Motor neuron (in vitro differentiated cells): ENCODE data around the gene SLC25A22. TPM values are rescaled to one million over a fixed set of nuclear protein-coding genes. Genes with fewer than 3 reads are reported as not detected.

Experiments used
- ATAC-seq, 8 experiments: fragments of 200-7000 bp; cut with Tn5 transposase; replicated peaks in 6 of 8; 2 replicates each; pipeline ENCODE4 v1.8.0; 2021; ENCODE audit warnings: mild to moderate bottlenecking in 8 of 8, moderate library complexity in 8 of 8
- H3K27ac ChIP-seq, 2 donors: fragments of 250-450 bp; sonication (Bioruptor Pico); 2 replicates each; pipeline ENCODE4 v1.9.0; 2021; ENCODE audit warnings: antibody characterized with exemption in 2 of 2, mild to moderate bottlenecking in 2 of 2, moderate library complexity in 1 of 2
- H3K4me1 ChIP-seq, 2 donors: fragments of 250-450 bp; sonication (Bioruptor Pico); replicated peaks in 1 of 2; 2 replicates each; pipeline ENCODE4 v1.6.1; 2021; ENCODE audit warnings: antibody characterized with exemption in 2 of 2, mild to moderate bottlenecking in 2 of 2, moderate library complexity in 1 of 2
- H3K4me3 ChIP-seq, 5 donors: fragments of 250-450 bp; sonication (Bioruptor Pico); 2 replicates each; pipeline ENCODE4 v1.9.0; 2021; ENCODE audit warnings: antibody characterized with exemption in 5 of 5, mild to moderate bottlenecking in 5 of 5, moderate library complexity in 4 of 5
- WGBS, 10 experiments: fragments of 450-650 bp; shearing (Covaris generic); methylation state at CpG; one replicate each; pipeline ENCODE4 v1.0.0; 2022; 5-methylcytosine and 5-hydroxymethylcytosine counted together
- in situ Hi-C, 9 experiments: fragments of 400-800 bp; cut with MboI; loops; one replicate each; pipeline ENCODE4 v1.15.0; 2021; ENCODE audit warnings: low sequenced_read_pairs in 9 of 9, low pct_unique_long_range_greater_than_20kb in 2 of 9; ENCODE audit not compliant: unreplicated experiment in 9 of 9
- total RNA-seq, 8 experiments: library from RNA; unstranded; fragments of 300-600 nt; gene quantifications; 2 replicates each; pipeline versions ENCODE4 v1.2.3 to v1.2.4, GENCODE V29; 2022

SLC25A22 gene
- 10 to 100 TPM; 21.4 to 45.6 (median 31.7) TPM for total RNA-seq

GRCh38 chr11:798093-798713 lies at the start of gene SLC25A22:
SLC25A22 (minus strand) TSS chr11:798281; CDS start chr11:795006, 3,275 bp downstream.
- in situ Hi-C loops: no loop called here
- Histone ChIP-seq H3K27ac (peak within 1 kb of the TSS; percentile 95 to 97), H3K4me1 (peaks cover 23 to 28% of the 10 kb centered on the region in 2 donors), H3K4me3 (peak within 1 kb of the TSS; percentile 54 to 79 (median 61))
- WGBS, 10 experiments: 0 to 11% (median 3%) methylated on average over 1 to 5 of the region's 69 CpGs; no CpG with 5 or more reads in 7 of the 10 experiments
- peak; percentile 31 to 64 (median 39) for ATAC-seq

DNA sequence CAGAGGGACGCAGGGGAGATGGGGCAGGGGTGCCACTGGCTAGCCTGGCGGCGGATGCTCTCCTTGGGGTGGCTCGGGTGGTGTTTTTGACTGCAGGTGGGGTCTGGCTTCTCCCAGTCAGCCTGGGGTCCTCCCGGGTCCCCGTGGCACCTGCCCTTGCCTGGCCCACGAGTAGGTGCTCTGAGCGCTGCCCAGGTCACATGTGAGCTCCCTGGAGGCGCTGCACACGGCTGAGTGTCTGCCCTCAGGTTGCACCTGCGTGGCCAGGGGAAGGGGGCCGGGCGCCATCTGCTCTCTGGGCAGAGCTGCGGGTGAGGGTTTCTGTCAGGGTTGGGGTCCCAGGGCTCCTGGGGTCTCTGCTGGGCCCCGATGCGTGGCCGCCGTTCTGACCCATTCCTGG lies 49.8 kb upstream of the SLC25A22 start:
- Histone ChIP-seq H3K27ac (no peak overlapping the region), H3K4me3 (no peak overlapping the region), H3K4me1 (peaks cover 58 to 61% of the 10 kb centered on the region in 2 donors)
- ATAC-seq: no peak
- in situ Hi-C loops: no loop called here
- 72 to 97% methylated on average over 5 to 6 of the region's 18 CpGs; no CpG with 5 or more reads in 8 of the 10 experiments for WGBS, 10 experiments

DNA sequence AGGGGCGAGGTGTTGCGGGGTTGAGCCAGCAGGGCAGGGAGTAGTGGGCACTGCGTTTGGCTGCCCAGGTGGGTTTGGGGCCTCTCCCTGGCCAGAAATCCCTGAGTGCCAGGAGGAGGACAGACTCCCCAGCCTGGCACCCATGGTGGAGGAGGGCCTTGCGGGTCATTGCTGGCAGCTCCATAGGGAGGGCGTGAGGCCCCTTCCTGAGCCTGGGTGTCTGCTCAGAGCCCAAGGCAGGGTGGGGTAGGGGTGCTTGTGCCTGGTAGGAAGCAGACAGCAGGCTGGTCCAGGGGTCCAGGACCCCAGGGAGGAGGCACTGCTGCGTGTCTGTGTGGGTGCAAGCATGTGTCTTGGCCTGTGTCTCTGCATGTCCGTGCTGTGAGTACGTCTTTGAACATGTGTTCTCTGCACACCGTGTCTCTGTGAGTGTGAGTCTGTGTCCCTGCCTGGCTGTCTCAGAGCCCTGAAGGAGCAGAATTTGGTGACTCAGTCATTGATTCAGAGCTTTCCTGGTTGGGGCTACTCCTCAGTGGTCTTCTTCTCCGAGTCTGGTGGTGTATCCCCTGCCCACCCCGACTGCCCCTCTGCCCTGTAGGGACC lies 48.5 kb upstream of the SLC25A22 start:
- H3K4me3 ChIP-seq: no peak overlapping the region
- no peak for ATAC-seq
- in situ Hi-C loops: no loop called here
- H3K4me1 ChIP-seq: peaks cover 46 to 49% of the 10 kb centered on the region in 2 donors
- WGBS, 10 experiments: 33 to 100% (median 91%) methylated on average over 1 to 4 of the region's 11 CpGs; no CpG with 5 or more reads in 2 of the 10 experiments
- no peak overlapping the region for H3K27ac ChIP-seq

GRCh38 chr11:845872-846495 lies 47.9 kb upstream of the SLC25A22 start:
- Histone ChIP-seq H3K4me3 (no peak overlapping the region), H3K27ac (no peak overlapping the region), H3K4me1 (peaks cover 46 to 49% of the 10 kb centered on the region in 2 donors)
- in situ Hi-C loops: no loop called here
- ATAC-seq: peak in 1 of 8 experiments; percentile 0
- WGBS, 10 experiments: 48 to 80% (median 61%) methylated on average over 1 to 3 of the region's 8 CpGs; no CpG with 5 or more reads in 6 of the 10 experiments

DNA sequence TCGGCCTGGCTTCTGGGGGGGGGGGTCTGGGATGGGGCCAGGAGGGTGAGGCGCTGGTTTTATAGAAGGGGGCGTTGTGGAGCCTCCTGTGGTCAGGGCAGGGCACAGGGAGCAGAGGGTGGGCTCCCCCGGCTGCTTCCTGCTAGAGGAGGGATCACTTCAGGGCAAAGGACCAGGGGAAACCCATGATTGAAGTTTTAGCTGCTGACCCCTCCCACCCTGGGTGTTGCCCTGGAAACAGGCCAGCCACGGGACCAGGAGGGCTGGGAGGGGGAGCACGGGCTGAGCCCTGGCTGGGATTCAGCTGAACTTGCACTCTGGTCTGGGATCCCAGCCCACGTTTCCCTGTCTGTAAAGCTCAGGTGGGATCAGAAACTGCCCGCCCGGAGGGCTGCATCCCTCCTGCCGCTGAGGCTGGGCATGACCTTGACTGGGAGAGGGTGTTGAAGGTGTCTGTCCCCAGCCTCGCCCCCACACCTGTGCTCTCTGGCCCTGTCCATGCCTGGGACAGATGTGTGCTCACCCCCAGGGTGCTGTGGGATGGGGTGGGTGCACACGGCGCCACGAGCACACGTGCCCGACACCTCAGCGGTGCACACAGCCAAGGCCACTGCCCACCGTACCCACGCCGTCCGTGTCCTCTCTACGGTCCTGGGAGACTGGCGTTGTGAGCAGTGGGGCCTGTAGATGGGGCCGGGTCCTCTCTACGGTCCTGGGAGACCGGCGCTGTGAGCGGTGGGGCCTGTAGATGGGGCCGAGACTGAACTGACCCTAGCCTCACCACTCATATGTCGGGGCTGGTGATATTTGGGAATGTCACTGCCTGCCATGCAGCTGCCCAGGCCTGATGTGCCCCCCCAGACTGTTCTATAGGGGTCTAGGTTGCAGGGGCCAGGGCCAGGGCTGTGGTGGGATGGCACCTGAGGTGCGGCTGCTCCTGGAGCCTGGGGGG lies 46.9 kb upstream of the SLC25A22 start:
- Histone ChIP-seq H3K4me3 (no peak overlapping the region), H3K4me1 (peaks cover 43 to 47% of the 10 kb centered on the region in 2 donors), H3K27ac (no peak overlapping the region)
- peak; percentile 15 to 56 (median 28) for ATAC-seq
- 20 to 49% methylated on average over 1 to 6 of the region's 31 CpGs; no CpG with 5 or more reads in 8 of the 10 experiments for WGBS, 10 experiments
- in situ Hi-C loops: no loop called here

DNA sequence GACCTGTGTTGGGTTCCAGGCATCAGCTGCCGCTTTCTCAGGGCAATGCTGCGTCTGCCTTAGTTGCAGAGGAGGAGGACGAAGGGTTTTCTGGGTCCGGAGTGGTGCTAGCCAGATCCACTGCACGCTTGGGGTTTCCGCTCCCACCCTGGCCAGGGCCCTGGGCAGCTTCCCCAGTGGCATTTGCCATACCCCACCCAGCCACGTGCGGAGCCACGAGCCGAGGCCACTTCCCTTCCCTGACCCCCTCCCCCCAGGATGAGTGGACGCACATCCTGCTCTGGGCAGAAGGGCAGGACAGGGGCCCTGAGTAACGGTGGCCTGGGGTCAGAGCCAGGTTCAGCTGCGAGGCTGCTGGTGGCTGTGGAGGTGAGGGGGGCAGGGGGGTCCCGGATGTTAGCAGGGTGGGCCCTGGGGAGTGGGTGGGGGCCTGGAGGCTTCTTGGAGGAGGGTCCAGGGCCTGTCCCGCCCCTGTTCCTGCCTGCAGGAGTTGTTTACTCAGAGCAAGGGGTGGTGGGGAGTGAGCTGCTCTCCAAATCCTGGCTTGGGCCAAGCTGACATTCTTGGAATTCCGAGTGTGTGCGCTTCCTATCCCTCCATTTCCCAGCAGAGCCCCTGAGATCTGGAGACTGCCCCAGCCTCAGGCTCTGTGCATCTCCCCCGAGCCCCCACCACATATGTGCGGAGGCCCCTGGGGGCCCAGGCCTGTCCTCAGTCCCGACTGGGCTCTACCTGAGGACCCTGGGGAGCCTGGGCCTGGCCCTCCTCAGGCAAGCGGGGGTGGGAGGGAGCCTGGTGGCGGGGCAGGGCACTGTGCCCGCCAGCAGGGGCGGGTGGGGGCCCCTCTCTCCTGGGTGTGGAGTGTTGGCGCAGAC lies 46.0 kb upstream of the SLC25A22 start:
- H3K27ac ChIP-seq: no peak overlapping the region
- 12% methylated on average over 3 of the region's 25 CpGs; no CpG with 5 or more reads in 9 of the 10 experiments for WGBS, 10 experiments
- peaks cover 42 to 44% of the 10 kb centered on the region in 2 donors for H3K4me1 ChIP-seq
- in situ Hi-C loops: no loop called here
- peak; percentile 3 to 69 (median 20) for ATAC-seq
- H3K4me3 ChIP-seq: peak overlapping the region; percentile 90 to 100 (median 96)

GRCh38 chr11:843086-843734 lies 45.1 kb upstream of the SLC25A22 start:
- Histone ChIP-seq H3K4me1 (peaks cover 34 to 36% of the 10 kb centered on the region in 2 donors), H3K27ac (peak overlapping the region in 1 of 2 donors; percentile 55), H3K4me3 (peak overlapping the region; percentile 90 to 100 (median 96))
- WGBS, 10 experiments: no CpG with 5 or more reads among the region's 53 CpGs
- peak in 4 of 8 experiments; percentile 0 to 15 (median 0) for ATAC-seq
- in situ Hi-C loops: no loop called here

GRCh38 chr11:842370-843002 lies 44.4 kb upstream of the SLC25A22 start, which contains the start of the genes POLR2L and TSPAN4:
POLR2L (minus strand) TSS chr11:842529; CDS start chr11:842508, 21 bp downstream.
TSPAN4 (plus strand) TSS chr11:842852; CDS start chr11:850305, 7,453 bp downstream.
- peak within 1 kb of the TSS; percentile 98 to 100 for H3K27ac ChIP-seq
- H3K4me3 ChIP-seq: peak within 1 kb of the TSS; percentile 90 to 100 (median 96)
- WGBS, 10 experiments: 0% methylated on average over 5 of the region's 87 CpGs; no CpG with 5 or more reads in 9 of the 10 experiments
- in situ Hi-C loops: no loop called here
- peak; percentile 19 to 74 (median 57) for ATAC-seq
- H3K4me1 ChIP-seq: peaks cover 32 to 34% of the 10 kb centered on the region in 2 donors

DNA sequence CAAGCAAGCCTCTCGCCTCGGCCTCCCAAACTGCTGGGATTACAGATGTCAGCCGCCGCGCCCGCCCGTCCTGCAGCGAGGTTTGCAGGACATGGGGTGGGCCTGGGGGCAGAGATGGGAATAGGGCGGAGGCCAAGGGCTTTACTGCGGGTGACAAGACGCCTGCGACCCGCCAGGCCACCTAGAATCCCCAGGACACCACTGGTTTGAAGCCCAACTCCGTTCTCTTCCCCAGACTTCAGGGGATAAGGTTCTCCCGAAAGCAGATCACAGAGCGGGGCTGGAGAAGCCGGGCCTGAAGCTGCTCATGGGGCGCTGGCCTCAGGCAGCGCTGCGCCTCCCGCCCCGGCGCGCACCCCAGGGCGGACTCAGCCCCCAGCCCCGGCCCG lies 43.9 kb upstream of the SLC25A22 start:
- Histone ChIP-seq H3K4me1 (peaks cover 32 to 34% of the 10 kb centered on the region in 2 donors), H3K27ac (peak overlapping the region; percentile 98 to 100), H3K4me3 (peak overlapping the region; percentile 90 to 100 (median 96))
- peak in 3 of 8 experiments; percentile 0 to 2 (median 1) for ATAC-seq
- 0% methylated on average over 1 of the region's 27 CpGs; no CpG with 5 or more reads in 8 of the 10 experiments for WGBS, 10 experiments
- in situ Hi-C loops: no loop called here

- WGBS, 10 experiments: 40 to 100% (median 85%) methylated on average over 1 to 13 of the region's 25 CpGs; no CpG with 5 or more reads in 3 of the 10 experiments
- Histone ChIP-seq H3K4me1 (peaks cover 23 to 28% of the 10 kb centered on the region in 2 donors), H3K27ac (no peak overlapping the region), H3K4me3 (no peak overlapping the region)
- in situ Hi-C loops: no loop called here
- ATAC-seq: no peak
Observed at GRCh38 chr11:839875-840617, 42.0 kb upstream of the SLC25A22 start.
